Right lobe of liver (tissue), 4 donors: ENCODE measurements around the gene TPSD1.

Experiments
- CTCF ChIP-seq, 4 donors: fragments of 200-600 bp in 3 of 4; fragments of 450-650 bp in 1 of 4; IDR thresholded peaks; one replicate each; pipeline versions ENCODE4 v1.5.1 to v1.8.0; 2016 to 2022; ENCODE audit warnings: antibody characterized with exemption in 4 of 4, mild to moderate bottlenecking in 2 of 4
- POLR2A ChIP-seq: fragments of 450-650 bp; IDR thresholded peaks from one replicate; pipeline ENCODE4 v1.6.1; 2017; ENCODE audit warnings: antibody characterized with exemption, mild to moderate bottlenecking
- donor health status: DM: no; HTN: no; CAD: no.
- donor health status: DM: no; HTN: no; CAD: no.
- donor health status: DM: no; HTN: yes; CAD: no.

DNA sequence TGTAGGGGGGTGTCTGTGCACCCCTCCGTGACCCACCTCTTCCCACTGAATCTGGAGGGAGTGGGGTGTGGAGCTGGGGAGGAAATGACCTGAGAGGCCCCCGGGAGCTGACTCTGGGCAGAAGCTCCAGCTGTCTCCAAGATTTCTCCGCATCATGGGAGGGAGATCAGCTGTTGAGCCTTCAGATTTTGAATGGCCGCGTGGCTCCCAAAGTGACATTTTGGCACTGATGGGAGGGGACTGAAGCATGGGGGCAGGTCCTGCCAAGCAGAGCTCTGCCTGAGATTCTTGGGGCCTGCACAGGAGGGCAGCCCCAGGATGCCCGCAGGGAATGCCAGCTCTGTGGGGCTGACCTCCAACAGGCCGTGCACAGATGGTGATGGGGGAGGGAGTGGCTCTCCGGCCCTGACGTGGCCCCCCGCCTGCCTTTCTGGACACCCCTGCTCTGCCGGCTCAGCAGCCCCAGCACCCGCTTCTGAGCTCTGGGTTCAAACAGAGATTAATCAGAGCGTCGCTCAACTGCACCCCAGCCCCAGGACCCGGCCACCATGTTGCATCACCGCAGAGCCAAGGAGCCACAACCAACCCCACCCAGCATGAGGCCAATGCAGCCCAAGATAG is 28.2 kb downstream of the TPSD1 start:
- TF ChIP-seq CTCF (IDR thresholded peaks at IDR 0.05) (no peak), POLR2A (no peak)
